ENCODE data around the gene HHIPL1. TPM values are rescaled to one million over a fixed set of nuclear protein-coding genes. Genes with fewer than 3 reads are reported as not detected.
"Not testable (repeated sequence)": the region's sequence is repeated elsewhere in the genome, so short reads cannot be mapped to it uniquely, and the experiment has no call there.

Gene HHIPL1
- total RNA-seq, 2 experiments from 2014 or later: 0.09 TPM; not detected in 1

DNA sequence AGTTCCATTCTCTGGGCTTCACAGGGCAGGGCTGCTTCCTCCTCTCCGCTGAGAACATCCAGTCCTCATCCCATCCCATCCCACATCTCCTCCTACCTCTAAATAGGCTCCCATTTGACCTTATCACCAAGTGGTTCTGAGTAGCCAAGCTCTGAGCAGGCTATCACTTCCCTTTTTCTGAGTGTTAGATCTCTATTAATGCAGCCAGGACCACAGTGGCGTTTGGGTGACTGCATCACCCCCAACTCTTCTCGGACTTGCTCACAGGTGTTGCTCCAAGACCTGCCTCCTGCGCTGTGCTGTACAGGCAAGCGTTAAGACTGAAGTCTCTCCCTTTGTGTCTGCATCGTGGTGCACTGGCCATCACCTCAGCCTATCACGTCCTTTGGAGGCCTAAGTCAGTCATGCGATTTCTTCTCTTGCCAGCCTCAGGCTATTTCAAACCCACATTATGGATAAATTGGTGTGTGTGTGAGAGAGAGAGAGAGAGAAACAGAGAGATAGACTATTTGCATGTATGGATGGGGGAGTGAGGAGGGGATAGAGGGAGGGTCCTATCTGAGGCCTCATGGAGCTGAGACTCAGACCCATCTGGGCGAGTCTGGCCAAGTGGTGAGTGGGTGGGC is 12.4 kb upstream of the HHIPL1 start:
- ATAC-seq (no peak), DNase-seq (no peak)
- H3K4me3 Mint-ChIP-seq: no peak overlapping the region
- H3K36me3 Mint-ChIP-seq: no peaks in the 10 kb centered on the region
- H3K27me3 Mint-ChIP-seq: peaks cover 2% of the 10 kb centered on the region
- H3K27ac Mint-ChIP-seq: no peak overlapping the region
- H3K9me3 Mint-ChIP-seq (ENCODE audit: low read depth): no peaks in the 10 kb centered on the region
- peaks cover 4% of the 10 kb centered on the region for H3K4me1 Mint-ChIP-seq
- CTCF ChIA-PET: no interaction called here

DNA sequence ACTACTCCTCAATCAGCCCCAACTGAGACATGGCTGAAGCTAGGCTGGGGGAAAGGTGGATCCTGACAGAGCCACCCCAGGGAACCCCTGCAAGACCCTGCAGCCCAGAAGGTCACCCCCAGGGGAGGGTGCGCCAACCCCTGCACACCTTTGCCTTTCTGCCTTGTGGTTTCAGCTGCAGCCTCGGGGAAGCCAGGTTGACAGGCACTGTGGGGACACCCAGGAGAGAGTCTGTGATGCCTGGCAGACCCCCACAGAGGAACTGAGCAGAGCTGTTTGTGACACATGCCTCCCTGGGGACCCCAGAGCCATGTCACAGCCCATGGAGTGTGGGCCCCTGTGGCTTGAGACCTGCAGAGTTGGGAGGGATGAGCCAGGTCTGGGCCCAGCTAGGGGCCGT is 11.8 kb upstream of the HHIPL1 start:
- no peak for ATAC-seq
- no peaks in the 10 kb centered on the region for H3K36me3 Mint-ChIP-seq
- no peak overlapping the region for H3K27ac Mint-ChIP-seq
- H3K4me3 Mint-ChIP-seq: no peak overlapping the region
- CTCF ChIA-PET: interaction anchor here (0.6 kb wide), 1 partner anchor 49 kb away, joined by 3 read pairs; no protein-coding TSS in a partner anchor
- no peaks in the 10 kb centered on the region for H3K9me3 Mint-ChIP-seq (ENCODE audit: low read depth)
- H3K4me1 Mint-ChIP-seq: peaks cover 4% of the 10 kb centered on the region
- no peak for DNase-seq
- H3K27me3 Mint-ChIP-seq: peaks cover 2% of the 10 kb centered on the region

DNA sequence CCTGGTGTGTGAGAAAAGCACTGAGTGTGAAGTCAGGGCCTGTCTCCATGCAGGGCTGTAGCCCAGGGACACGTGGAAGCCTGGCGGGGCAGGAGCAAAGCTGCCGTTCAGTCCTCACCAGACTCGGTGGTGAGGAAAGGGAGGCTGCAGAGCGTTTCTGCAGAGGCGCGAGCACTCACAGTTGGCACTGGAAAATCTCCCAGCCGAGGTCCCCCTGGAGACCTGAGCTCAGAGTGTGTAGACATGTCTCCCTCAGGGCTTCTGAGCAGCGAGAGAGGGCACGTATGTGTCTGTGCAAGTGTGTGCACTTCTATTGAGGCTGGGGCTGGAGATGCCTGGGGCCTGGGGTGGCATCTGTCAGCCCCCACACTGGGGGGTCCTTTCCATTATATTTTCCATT is 11.0 kb upstream of the HHIPL1 start:
- Mint-ChIP-seq H3K27me3 (peaks cover 2% of the 10 kb centered on the region), H3K36me3 (no peaks in the 10 kb centered on the region), H3K27ac (no peak overlapping the region), H3K4me3 (no peak overlapping the region), H3K9me3 (ENCODE audit: low read depth) (no peaks in the 10 kb centered on the region), H3K4me1 (peaks cover 2% of the 10 kb centered on the region)
- DNase-seq: no peak
- ATAC-seq: no peak
- CTCF ChIA-PET: no interaction called here

- CTCF ChIA-PET: no interaction called here
- ATAC-seq: no peak
- H3K27me3 Mint-ChIP-seq: peaks cover 2% of the 10 kb centered on the region
- H3K9me3 Mint-ChIP-seq (ENCODE audit: low read depth): no peaks in the 10 kb centered on the region
- no peaks in the 10 kb centered on the region for H3K36me3 Mint-ChIP-seq
- no peak overlapping the region for H3K4me3 Mint-ChIP-seq
- H3K27ac Mint-ChIP-seq: no peak overlapping the region
- H3K4me1 Mint-ChIP-seq: no peaks in the 10 kb centered on the region
- no peak for DNase-seq
These were observed 10.5 kb upstream of the HHIPL1 start for GRCh38 chr14:99634443-99634842.

GRCh38 chr14:99635116-99635515 is 9.8 kb upstream of the HHIPL1 start:
- H3K27ac Mint-ChIP-seq: no peak overlapping the region
- no peak for ATAC-seq
- no peaks in the 10 kb centered on the region for H3K9me3 Mint-ChIP-seq (ENCODE audit: low read depth)
- no peaks in the 10 kb centered on the region for H3K4me1 Mint-ChIP-seq
- H3K27me3 Mint-ChIP-seq: peaks cover 2% of the 10 kb centered on the region
- DNase-seq: no peak
- CTCF ChIA-PET: no interaction called here
- H3K4me3 Mint-ChIP-seq: no peak overlapping the region
- no peaks in the 10 kb centered on the region for H3K36me3 Mint-ChIP-seq

GRCh38 chr14:99636487-99636886 is 8.4 kb upstream of the HHIPL1 start:
- H3K27ac Mint-ChIP-seq: no peak overlapping the region
- no peak for ATAC-seq

DNA sequence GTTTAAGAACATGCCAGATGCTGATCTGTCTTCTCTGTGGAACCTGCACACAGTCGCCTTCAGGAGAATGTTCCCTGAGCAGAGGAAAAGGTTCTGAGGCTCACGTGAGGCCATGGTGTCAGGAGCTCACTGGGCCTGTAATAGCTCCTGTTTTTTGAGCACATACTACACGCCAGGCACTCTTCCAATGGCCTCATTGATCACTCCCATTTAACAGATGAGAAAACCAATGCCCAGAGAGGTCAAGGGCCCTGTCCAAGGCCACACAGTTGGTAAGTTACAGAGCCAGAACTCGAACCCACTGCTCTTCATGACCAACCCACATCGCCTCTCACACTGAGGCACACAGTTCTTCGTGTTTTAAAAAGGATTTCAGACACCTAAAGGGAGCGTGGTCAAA is 7.3 kb upstream of the HHIPL1 start:
- CTCF ChIA-PET: interaction anchor here (0.9 to 1.0 kb wide), 2 partner anchors 10 to 11 kb away, joined by 3 read pairs; no protein-coding TSS in a partner anchor
- Mint-ChIP-seq H3K27ac (no peak overlapping the region), H3K9me3 (ENCODE audit: low read depth) (no peaks in the 10 kb centered on the region), H3K4me1 (no peaks in the 10 kb centered on the region), H3K4me3 (no peak overlapping the region), H3K27me3 (peaks cover 3% of the 10 kb centered on the region), H3K36me3 (no peaks in the 10 kb centered on the region)
- DNase-seq: no peak
- no peak for ATAC-seq

More at GRCh38 chr14:99636487-99636886, 8.4 kb upstream of the HHIPL1 start:
- no peak overlapping the region for H3K4me3 Mint-ChIP-seq
- no peaks in the 10 kb centered on the region for H3K9me3 Mint-ChIP-seq (ENCODE audit: low read depth)
- H3K27me3 Mint-ChIP-seq: no peaks in the 10 kb centered on the region
- no peaks in the 10 kb centered on the region for H3K36me3 Mint-ChIP-seq
- DNase-seq: no peak
- no peaks in the 10 kb centered on the region for H3K4me1 Mint-ChIP-seq
- CTCF ChIA-PET: no interaction called here

DNA sequence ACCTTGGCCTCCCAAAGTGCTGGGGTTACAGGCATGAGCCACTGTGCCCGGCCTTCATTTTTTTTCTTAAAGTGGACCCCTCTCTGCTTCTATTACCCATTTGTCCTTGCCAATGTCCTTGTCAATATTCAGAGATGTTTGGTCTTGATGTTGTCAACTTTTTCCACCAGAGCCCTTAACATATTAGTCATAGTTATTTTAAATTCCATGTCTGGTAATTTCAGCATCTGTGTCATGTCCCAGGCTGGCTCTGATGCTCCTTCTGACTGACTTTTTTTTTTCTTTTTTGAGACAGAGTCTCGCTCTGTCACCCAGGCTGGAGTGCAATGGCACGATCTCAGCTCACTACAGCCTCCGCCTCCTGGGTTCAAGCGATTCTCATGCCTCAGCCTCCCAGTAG is 2.2 kb upstream of the HHIPL1 start:
- ATAC-seq; CTCF ChIA-PET; H3K27ac Mint-ChIP-seq; H3K4me1 Mint-ChIP-seq; H3K36me3 Mint-ChIP-seq; DNase-seq; H3K9me3 Mint-ChIP-seq (ENCODE audit: low read depth); H3K4me3 Mint-ChIP-seq: not testable (repeated sequence)
- H3K27me3 Mint-ChIP-seq: peaks cover 29% of the 10 kb centered on the region

GRCh38 chr14:99643343-99643742 is 1.6 kb upstream of the HHIPL1 start:
- Mint-ChIP-seq H3K27ac (no peak overlapping the region), H3K9me3 (ENCODE audit: low read depth) (no peaks in the 10 kb centered on the region), H3K4me3 (no peak overlapping the region), H3K27me3 (peaks cover 29% of the 10 kb centered on the region), H3K4me1 (no peaks in the 10 kb centered on the region), H3K36me3 (no peaks in the 10 kb centered on the region)
- CTCF ChIA-PET: no interaction called here
- ATAC-seq (peak; percentile 27), DNase-seq (peak; percentile 45)

GRCh38 chr14:99644035-99644587 is 818 bp upstream of the HHIPL1 start:
- no peak for DNase-seq
- CTCF ChIA-PET: no interaction called here
- Mint-ChIP-seq H3K27ac (no peak overlapping the region), H3K4me1 (no peaks in the 10 kb centered on the region), H3K4me3 (no peak overlapping the region), H3K27me3 (peaks cover 29% of the 10 kb centered on the region), H3K9me3 (ENCODE audit: low read depth) (no peaks in the 10 kb centered on the region), H3K36me3 (no peaks in the 10 kb centered on the region)
- no peak for ATAC-seq

DNA sequence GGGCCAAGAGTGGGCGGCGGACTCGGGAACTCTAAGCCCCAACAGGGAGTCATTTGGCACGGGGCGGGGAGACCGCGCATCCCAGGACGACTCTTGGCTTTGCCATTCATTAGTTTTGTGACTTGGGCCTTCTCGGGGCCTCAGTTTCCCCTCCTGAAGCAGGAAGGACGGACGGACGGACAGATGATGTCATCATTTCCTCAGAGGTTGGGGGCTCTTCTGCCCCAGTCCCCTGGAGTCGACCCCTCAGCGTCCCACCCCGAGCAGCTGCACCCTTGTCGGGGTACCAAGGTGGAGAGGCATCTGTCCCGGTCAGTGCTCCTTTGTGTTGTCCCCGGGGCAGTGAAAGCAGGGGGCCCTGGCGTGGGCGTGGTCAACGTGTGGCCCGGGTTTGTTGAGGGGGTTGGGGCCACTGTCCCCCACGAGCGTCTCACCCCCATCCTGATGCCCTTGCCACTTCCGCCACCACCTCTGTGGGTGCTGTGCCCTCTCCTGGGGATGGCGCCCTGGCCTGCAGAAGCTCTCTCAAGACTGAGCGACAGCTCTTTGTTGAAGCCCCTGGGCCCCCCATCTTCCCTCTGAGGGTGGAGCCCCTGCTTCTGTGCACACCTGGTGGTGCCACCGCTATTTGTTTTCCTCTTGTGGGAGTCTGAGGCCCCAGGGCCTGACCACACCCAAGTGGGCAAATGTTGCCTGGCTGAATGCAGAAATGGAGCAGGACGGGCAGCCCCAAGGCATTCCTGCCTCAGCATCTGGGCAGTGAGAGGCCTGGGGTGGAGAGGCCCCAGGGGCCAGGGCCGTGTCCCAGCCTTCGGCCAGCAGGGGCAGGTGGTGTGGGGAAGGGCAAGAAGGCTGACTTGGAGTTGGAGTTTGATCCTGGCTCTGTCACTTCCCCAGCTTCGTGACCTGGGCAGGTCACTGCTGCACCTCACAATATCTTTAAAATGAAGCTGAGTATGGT is 896 bp downstream of the HHIPL1 start:
- DNase-seq: no peak
- no peak overlapping the region for H3K4me3 Mint-ChIP-seq
- CTCF ChIA-PET: no interaction called here
- ATAC-seq: no peak
- H3K36me3 Mint-ChIP-seq: no peaks in the 10 kb centered on the region
- peaks cover 29% of the 10 kb centered on the region for H3K27me3 Mint-ChIP-seq
- H3K27ac Mint-ChIP-seq: no peak overlapping the region
- no peaks in the 10 kb centered on the region for H3K9me3 Mint-ChIP-seq (ENCODE audit: low read depth)
- no peaks in the 10 kb centered on the region for H3K4me1 Mint-ChIP-seq

- no peaks in the 10 kb centered on the region for H3K9me3 Mint-ChIP-seq (ENCODE audit: low read depth)
- H3K27ac Mint-ChIP-seq: no peak overlapping the region
- H3K4me3 Mint-ChIP-seq: no peak overlapping the region
- peaks cover 26% of the 10 kb centered on the region for H3K27me3 Mint-ChIP-seq
- H3K4me1 Mint-ChIP-seq: no peaks in the 10 kb centered on the region
- H3K36me3 Mint-ChIP-seq: no peaks in the 10 kb centered on the region
- CTCF ChIA-PET: no interaction called here
- ATAC-seq: no peak
- DNase-seq: no peak
These were observed 2.5 kb downstream of the HHIPL1 start for GRCh38 chr14:99647411-99647810.

- CTCF ChIA-PET: interaction anchor here (0.8 kb wide), 1 partner anchor 11 kb away, joined by 3 read pairs; no protein-coding TSS in a partner anchor
- Mint-ChIP-seq H3K27me3 (peaks cover 25% of the 10 kb centered on the region), H3K4me3 (no peak overlapping the region), H3K9me3 (ENCODE audit: low read depth) (no peaks in the 10 kb centered on the region), H3K27ac (no peak overlapping the region), H3K4me1 (no peaks in the 10 kb centered on the region), H3K36me3 (no peaks in the 10 kb centered on the region)
- no peak for DNase-seq
- ATAC-seq: no peak
These were observed 3.3 kb downstream of the HHIPL1 start for GRCh38 chr14:99648027-99648784.

All from activated CD8-positive, alpha-beta memory T cell treated with anti-CD3 and anti-CD28 coated beads, Interleukin-2, amount 10 ng/mL, durations not matched to agents 7 days and 5 days (primary cell).